Kidney (tissue), 14 donors: Measurements from ENCODE around the gene DPH6. TPM values are rescaled to one million over a fixed set of nuclear protein-coding genes. Genes with fewer than 3 reads are reported as not detected.

Source experiments
- DNase-seq, 5 donors: peaks; one replicate each; pipeline ENCODE4 v3.0.0-alpha.2; 2013 to 2020
- FAIRE-seq: peaks from 2 replicates; lab custom pipeline; 2012; peaks lifted over from hg19 to GRCh38; lab: Jason Lieb, UNC
- H3K27ac ChIP-seq, 2 donors: one replicate each; pipeline ENCODE4 v1.7.0; 2013; ENCODE audit warnings: low read depth in 2 of 2, low read length in 2 of 2, inconsistent platforms in 1 of 2
- H3K27me3 ChIP-seq: one replicate; pipeline ENCODE4 v1.7.1; 2013; ENCODE audit warnings: low read length, inconsistent platforms; ENCODE audit not compliant: control insufficient read depth, insufficient read depth
- H3K36me3 ChIP-seq, 3 donors: one replicate each; pipeline versions ENCODE4 v1.7.0 to v1.7.1; 2013; ENCODE audit warnings: low read length in 3 of 3, control low read depth in 1 of 3, inconsistent platforms in 1 of 3; ENCODE audit not compliant: insufficient read depth in 3 of 3, control insufficient read depth in 2 of 3
- H3K4me1 ChIP-seq, 3 donors: one replicate each; pipeline versions ENCODE4 v1.7.0 to v1.7.1; 2013; ENCODE audit warnings: low read length in 3 of 3, inconsistent platforms in 1 of 3, low read depth in 1 of 3; ENCODE audit not compliant: control insufficient read depth in 2 of 3, insufficient read depth in 2 of 3
- H3K4me3 ChIP-seq, 3 donors: one replicate each; pipeline versions ENCODE4 v1.7.0 to v1.8.1; 2013; ENCODE audit warnings: low read length in 3 of 3, control low read depth in 1 of 3, inconsistent platforms in 1 of 3
- H3K9ac ChIP-seq, 3 donors: one replicate each; pipeline versions ENCODE4 v1.7.0 to v1.7.1; 2013; ENCODE audit warnings: low read length in 3 of 3, control low read depth in 1 of 3, inconsistent platforms in 1 of 3
- H3K9me3 ChIP-seq, 3 donors: one replicate each; pipeline versions ENCODE4 v1.7.0 to v1.7.1; 2013; ENCODE audit warnings: low read length in 3 of 3, control low read depth in 1 of 3, inconsistent platforms in 1 of 3; ENCODE audit not compliant: control insufficient read depth in 2 of 3, insufficient read depth in 1 of 3
- intact Hi-C: fragments of 100-400 bp; cut with DNase I; formaldehyde crosslinking; loops from one replicate; pipeline ENCODE4 v1.11.1; 2022
- polyA plus RNA-seq: library from polyadenylated mRNA; stranded (reverse); fragments of 350-450 nt; fragmentation: Illumina TruSeq; extraction: RNeasy Lipid Tissue Mini Kit (QIAGEN cat#74804); gene quantifications from one replicate; pipeline ENCODE4 v1.2.3, GENCODE V29; 2014; ENCODE audit warnings: low read depth, low replicate concordance; ENCODE audit not compliant: insufficient read depth
- total RNA-seq: library from RNA; stranded (reverse); fragmentation: NEBNext Ultra II Directional; extraction: Animal tissue kit (Norgen Biotek cat#: 25700); gene quantifications from one replicate; pipeline ENCODE4 v1.2.1, GENCODE V29; 2021
- TF ChIP-seq, protein P1 (sequence below): IDR thresholded peaks from 3 replicates; pipeline ENCODE4 v1.5.1; 2012; ENCODE audit warnings: mild to moderate bottlenecking, moderate library complexity, borderline replicate concordance; ENCODE audit not compliant: insufficient read depth; ENCODE audit errors: extremely low read depth
- donor health status: control.
- donor health status: control.
- donor health status: control.
- donor health status: control.
- donor health status: control.
- donor health status: DM: yes; HTN: yes; CAD: no.
- donor health status: Normal renal cell carcinoma (clear cell type).

The DPH6 gene
- total and polyA plus RNA-seq, 2 donors from 2014 or later, result 10.1 to 29.8 TPM

DNA sequence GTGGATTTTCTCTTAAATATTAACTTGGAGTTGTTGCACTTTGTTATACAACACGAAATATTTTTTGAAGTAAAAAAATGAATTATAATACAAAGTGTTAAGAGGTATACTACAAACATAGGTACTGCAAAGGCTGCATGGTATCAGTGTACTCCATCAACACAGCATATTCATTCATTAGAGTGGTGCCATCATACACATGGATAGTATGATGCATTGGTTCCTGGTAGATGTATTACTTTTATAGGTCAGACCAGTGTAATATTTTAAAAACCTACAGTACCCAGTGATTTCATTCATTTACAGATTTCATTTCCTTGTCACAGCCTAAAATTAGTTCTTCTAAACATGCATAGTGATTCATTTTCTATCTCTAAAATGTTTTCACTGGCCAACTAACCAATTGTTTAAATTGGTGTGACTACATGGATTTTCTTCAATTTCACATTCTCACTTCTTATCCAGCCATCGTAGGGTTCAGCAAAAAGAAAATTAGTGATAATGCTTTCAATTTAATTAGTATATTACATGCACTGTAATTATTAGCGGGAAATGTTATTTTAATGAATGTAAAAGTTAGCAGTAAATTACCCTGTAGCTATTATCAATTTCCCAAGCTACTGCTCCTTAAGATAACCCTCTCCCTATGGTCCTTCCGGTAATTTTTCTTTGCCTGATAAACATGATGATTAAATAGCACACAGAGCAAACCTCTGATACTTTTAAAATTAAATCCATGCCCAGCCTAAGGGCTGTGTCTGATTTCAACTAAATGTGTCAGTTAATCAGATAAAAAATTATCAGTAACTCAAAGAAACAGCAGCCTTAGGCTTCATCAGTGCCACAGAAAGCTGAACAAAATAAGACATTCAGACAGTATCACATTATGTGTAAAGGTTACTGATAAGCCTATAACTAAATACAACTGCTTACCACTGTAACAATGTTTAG, 68.4 kb downstream of the DPH6 start:
- Histone ChIP-seq H3K9me3 (no peaks in the 10 kb centered on the region), H3K36me3 (no peaks in the 10 kb centered on the region), H3K27ac (no peak overlapping the region), H3K4me3 (no peak overlapping the region), H3K4me1 (peaks cover 0 to 6% (median 0%) of the 10 kb centered on the region in 3 donors), H3K9ac (no peak overlapping the region), H3K27me3 (no peaks in the 10 kb centered on the region)
- no peak for DNase-seq
- intact Hi-C loops, result no loop called here
- FAIRE-seq, result no peak
- TF ChIP-seq, protein P1, sequence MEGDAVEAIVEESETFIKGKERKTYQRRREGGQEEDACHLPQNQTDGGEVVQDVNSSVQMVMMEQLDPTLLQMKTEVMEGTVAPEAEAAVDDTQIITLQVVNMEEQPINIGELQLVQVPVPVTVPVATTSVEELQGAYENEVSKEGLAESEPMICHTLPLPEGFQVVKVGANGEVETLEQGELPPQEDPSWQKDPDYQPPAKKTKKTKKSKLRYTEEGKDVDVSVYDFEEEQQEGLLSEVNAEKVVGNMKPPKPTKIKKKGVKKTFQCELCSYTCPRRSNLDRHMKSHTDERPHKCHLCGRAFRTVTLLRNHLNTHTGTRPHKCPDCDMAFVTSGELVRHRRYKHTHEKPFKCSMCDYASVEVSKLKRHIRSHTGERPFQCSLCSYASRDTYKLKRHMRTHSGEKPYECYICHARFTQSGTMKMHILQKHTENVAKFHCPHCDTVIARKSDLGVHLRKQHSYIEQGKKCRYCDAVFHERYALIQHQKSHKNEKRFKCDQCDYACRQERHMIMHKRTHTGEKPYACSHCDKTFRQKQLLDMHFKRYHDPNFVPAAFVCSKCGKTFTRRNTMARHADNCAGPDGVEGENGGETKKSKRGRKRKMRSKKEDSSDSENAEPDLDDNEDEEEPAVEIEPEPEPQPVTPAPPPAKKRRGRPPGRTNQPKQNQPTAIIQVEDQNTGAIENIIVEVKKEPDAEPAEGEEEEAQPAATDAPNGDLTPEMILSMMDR, result no peak

DNA sequence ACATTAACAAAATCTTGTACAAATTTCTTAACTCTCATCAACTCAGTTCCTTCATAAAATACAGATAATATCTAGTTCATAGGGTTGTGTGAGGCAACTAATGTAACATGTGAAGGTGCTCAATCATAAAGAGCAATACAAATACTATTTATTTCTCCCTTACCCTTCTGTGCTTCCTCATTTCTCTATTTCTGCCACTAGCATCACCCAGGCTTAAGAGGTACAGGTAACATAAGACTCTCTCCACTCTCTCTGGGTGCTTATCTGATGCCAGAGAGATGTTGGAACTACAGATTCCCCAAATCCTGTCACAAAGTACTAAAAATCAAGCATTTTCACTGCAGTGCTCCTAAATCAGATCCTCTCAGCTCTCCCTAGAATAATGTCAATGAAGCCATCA, 74.9 kb downstream of the DPH6 start:
- Histone ChIP-seq H3K27me3 (no peaks in the 10 kb centered on the region), H3K9ac (no peak overlapping the region), H3K36me3 (no peaks in the 10 kb centered on the region), H3K4me3 (no peak overlapping the region), H3K9me3 (no peaks in the 10 kb centered on the region), H3K27ac (no peak overlapping the region), H3K4me1 (no peaks in the 10 kb centered on the region)
- DNase-seq (no peak), FAIRE-seq (no peak)
- TF ChIP-seq, protein P1, result no peak
- intact Hi-C loops, result no loop called here

DNA sequence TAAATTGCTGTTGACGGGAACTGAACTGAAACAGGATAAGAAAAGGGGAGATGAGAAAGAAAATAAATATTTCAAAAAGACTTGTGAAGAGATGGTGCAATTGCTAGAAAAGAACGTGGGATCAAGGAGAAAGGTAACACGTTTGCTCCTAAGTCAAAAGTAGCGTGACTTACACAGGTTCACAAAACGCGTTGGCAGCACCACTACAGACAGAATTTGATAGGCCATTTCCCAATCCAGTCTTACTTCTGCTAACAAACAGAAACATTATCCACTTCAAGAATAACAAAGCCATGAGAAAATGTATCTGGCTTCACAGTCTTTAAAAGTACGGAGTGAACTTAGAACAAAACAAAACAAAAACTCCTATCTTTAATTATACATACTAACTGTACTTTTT, 75.5 kb downstream of the DPH6 start:
- no peaks in the 10 kb centered on the region for H3K27me3 ChIP-seq
- DNase-seq (peak in 1 of 5 donors; percentile 21), FAIRE-seq (no peak)
- H3K36me3 ChIP-seq, result no peaks in the 10 kb centered on the region
- H3K27ac ChIP-seq, result peak overlapping the region in 1 of 2 donors; percentile 32
- no peak overlapping the region for H3K4me3 ChIP-seq
- no peaks in the 10 kb centered on the region for H3K9me3 ChIP-seq
- no peak overlapping the region for H3K9ac ChIP-seq
- intact Hi-C loops, result no loop called here
- no peaks in the 10 kb centered on the region for H3K4me1 ChIP-seq
- TF ChIP-seq, protein P1, result no peak
